ENCODE measurements around the gene EDEM1.

Gene EDEM1

DNA sequence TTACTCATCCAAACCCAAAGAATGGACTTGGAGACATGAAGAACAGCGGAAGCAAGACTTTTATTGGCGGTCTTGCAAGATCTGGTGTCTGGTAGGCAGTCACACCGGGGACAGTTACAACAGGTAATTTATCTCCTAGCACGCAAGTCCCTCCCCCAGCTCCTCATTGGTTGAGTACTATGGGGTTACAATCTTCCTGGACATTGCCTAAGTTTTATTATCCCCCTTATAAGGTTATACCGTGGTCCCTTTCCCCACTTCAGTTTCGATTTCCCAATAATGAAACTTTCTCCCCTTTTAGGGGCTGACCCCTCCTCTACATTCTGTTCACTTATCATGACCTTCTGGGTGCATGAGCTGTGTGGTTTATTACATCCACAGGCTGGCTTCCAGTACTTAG is 46.7 kb upstream of the EDEM1 start:
- H2AFZ ChIP-seq (ENCODE audit: low read depth, low read length, severe bottlenecking) = no peak overlapping the region
- no peak overlapping the region for H3K4me2 ChIP-seq (ENCODE audit: low read depth, low read length, poor library complexity, severe bottlenecking)
- peaks cover 99% of the 10 kb centered on the region for H3K79me2 ChIP-seq (ENCODE audit: insufficient read depth, low read length)
- H3K9me3 ChIP-seq (ENCODE audit: insufficient read depth, low read length) = no peaks in the 10 kb centered on the region
- H3K4me3 ChIP-seq (ENCODE audit: insufficient read depth, low read length, poor library complexity, severe bottlenecking) = no peak overlapping the region
- no peaks in the 10 kb centered on the region for H3K27me3 ChIP-seq (ENCODE audit: low read length)
- TF ChIP-seq, protein P1, sequence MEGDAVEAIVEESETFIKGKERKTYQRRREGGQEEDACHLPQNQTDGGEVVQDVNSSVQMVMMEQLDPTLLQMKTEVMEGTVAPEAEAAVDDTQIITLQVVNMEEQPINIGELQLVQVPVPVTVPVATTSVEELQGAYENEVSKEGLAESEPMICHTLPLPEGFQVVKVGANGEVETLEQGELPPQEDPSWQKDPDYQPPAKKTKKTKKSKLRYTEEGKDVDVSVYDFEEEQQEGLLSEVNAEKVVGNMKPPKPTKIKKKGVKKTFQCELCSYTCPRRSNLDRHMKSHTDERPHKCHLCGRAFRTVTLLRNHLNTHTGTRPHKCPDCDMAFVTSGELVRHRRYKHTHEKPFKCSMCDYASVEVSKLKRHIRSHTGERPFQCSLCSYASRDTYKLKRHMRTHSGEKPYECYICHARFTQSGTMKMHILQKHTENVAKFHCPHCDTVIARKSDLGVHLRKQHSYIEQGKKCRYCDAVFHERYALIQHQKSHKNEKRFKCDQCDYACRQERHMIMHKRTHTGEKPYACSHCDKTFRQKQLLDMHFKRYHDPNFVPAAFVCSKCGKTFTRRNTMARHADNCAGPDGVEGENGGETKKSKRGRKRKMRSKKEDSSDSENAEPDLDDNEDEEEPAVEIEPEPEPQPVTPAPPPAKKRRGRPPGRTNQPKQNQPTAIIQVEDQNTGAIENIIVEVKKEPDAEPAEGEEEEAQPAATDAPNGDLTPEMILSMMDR (IDR thresholded peaks at IDR 0.05; ENCODE audit: insufficient read depth, low read length, poor library complexity, severe bottlenecking) = no peak
- TF ChIP-seq EZH2phosphoT487 (conservative IDR thresholded peaks at IDR 0.05; ENCODE audit: low read length) = no peak
- no peaks in the 10 kb centered on the region for H3K36me3 ChIP-seq (ENCODE audit: low read length)
- H3F3A ChIP-seq (ENCODE audit: insufficient read depth) = no peaks in the 10 kb centered on the region
- no peaks in the 10 kb centered on the region for H4K20me1 ChIP-seq (ENCODE audit: low read depth, low read length)
- H3K9me2 ChIP-seq (replicated peaks; ENCODE audit: insufficient read depth, low read length) = no peaks in the 10 kb centered on the region
- H3K9ac ChIP-seq (ENCODE audit: low read length) = no peak overlapping the region
- no peak overlapping the region for H3K27ac ChIP-seq (ENCODE audit: low read depth, low read length)

DNA sequence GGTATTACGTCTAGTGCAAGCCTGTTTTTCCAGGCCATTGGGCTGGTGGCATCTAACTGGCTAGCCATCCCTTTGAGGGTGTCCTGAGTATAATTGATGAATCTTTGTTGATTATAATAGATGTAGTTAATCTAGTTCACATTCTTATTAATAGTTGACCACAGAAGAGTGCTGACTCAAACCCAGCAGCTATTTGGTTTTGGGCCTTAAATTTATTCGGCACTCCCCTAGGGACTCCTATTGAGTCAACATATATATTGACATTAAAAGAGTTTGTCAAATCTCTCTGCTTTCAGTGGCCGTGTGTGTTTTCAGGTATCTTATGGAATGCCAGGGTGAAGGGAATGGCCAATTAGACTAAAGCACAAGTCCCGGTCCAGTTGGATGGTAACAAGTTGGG is 45.7 kb upstream of the EDEM1 start:
- H3K27me3 ChIP-seq (ENCODE audit: low read length) = no peaks in the 10 kb centered on the region
- no peak for TF ChIP-seq EZH2phosphoT487 (conservative IDR thresholded peaks at IDR 0.05; ENCODE audit: low read length)
- TF ChIP-seq, protein P1 (IDR thresholded peaks at IDR 0.05; ENCODE audit: insufficient read depth, low read length, poor library complexity, severe bottlenecking) = no peak
- H3K36me3 ChIP-seq (ENCODE audit: low read length) = peaks cover 4% of the 10 kb centered on the region
- no peak overlapping the region for H2AFZ ChIP-seq (ENCODE audit: low read depth, low read length, severe bottlenecking)
- H3K4me2 ChIP-seq (ENCODE audit: low read depth, low read length, poor library complexity, severe bottlenecking) = no peak overlapping the region
- no peak overlapping the region for H3K4me3 ChIP-seq (ENCODE audit: insufficient read depth, low read length, poor library complexity, severe bottlenecking)
- no peak overlapping the region for H3K27ac ChIP-seq (ENCODE audit: low read depth, low read length)
- H4K20me1 ChIP-seq (ENCODE audit: low read depth, low read length) = no peaks in the 10 kb centered on the region
- no peak overlapping the region for H3K9ac ChIP-seq (ENCODE audit: low read length)
- H3K79me2 ChIP-seq (ENCODE audit: insufficient read depth, low read length) = peaks cover 100% of the 10 kb centered on the region
- H3K9me3 ChIP-seq (ENCODE audit: insufficient read depth, low read length) = no peaks in the 10 kb centered on the region
- H3F3A ChIP-seq (ENCODE audit: insufficient read depth) = no peaks in the 10 kb centered on the region
- no peaks in the 10 kb centered on the region for H3K9me2 ChIP-seq (replicated peaks; ENCODE audit: insufficient read depth, low read length)

DNA sequence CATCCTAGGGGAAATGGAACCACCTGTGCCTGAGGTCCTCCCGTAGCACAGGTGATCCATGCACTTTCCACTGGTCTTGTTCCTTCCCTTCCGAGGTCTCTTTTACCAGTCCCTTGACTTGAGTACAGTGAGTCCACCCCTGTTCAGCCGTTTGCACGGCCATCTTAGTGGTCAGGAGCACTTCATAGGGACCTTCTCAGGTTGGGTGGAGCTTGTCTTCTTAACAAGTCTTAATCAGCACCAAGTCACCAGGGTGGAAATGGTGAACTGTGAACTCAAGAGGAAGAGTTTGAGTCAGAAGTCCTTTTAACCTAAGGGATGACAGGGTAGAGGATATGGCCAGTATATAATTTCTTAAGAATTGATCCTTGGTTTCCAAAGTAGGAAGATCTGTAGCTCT is 44.0 kb upstream of the EDEM1 start:
- Histone ChIP-seq H3K9ac (ENCODE audit: low read length) (no peak overlapping the region), H2AFZ (ENCODE audit: low read depth, low read length, severe bottlenecking) (no peak overlapping the region), H4K20me1 (ENCODE audit: low read depth, low read length) (no peaks in the 10 kb centered on the region), H3K4me3 (ENCODE audit: insufficient read depth, low read length, poor library complexity, severe bottlenecking) (no peak overlapping the region), H3K79me2 (ENCODE audit: insufficient read depth, low read length) (peaks cover 100% of the 10 kb centered on the region), H3K36me3 (ENCODE audit: low read length) (peaks cover 6% of the 10 kb centered on the region), H3K9me3 (ENCODE audit: insufficient read depth, low read length) (no peaks in the 10 kb centered on the region), H3K27ac (ENCODE audit: low read depth, low read length) (no peak overlapping the region), H3F3A (ENCODE audit: insufficient read depth) (no peaks in the 10 kb centered on the region), H3K27me3 (ENCODE audit: low read length) (no peaks in the 10 kb centered on the region), H3K9me2 (replicated peaks; ENCODE audit: insufficient read depth, low read length) (no peaks in the 10 kb centered on the region), H3K4me2 (ENCODE audit: low read depth, low read length, poor library complexity, severe bottlenecking) (no peak overlapping the region)
- TF ChIP-seq, protein P1 (IDR thresholded peaks at IDR 0.05; ENCODE audit: insufficient read depth, low read length, poor library complexity, severe bottlenecking) = no peak
- TF ChIP-seq EZH2phosphoT487 (conservative IDR thresholded peaks at IDR 0.05; ENCODE audit: low read length) = no peak
